NCI-H460 (cell line): ENCODE data around the gene PGP. TPM values are rescaled to one million over a fixed set of nuclear protein-coding genes. Genes with fewer than 3 reads are reported as not detected.

Source experiments
- DNase-seq: peaks from one replicate; pipeline ENCODE4 v3.0.0-alpha.2; 2016; ENCODE audit warnings: low read depth; ENCODE audit errors: extremely low read depth
- total RNA-seq: library from RNA; depleted of rRNA; stranded (reverse); fragments of >200 nt; shearing (Covaris generic); gene quantifications from 2 replicates; pipeline ENCODE4 v1.2.3, GENCODE V29; 2014; rRNA removed

The PGP gene
- total RNA-seq, 1 experiment from 2014 or later = 8.6 TPM

- no peak for DNase-seq
These were observed 43.8 kb downstream of the PGP start for GRCh38 chr16:2170587-2171435.

GRCh38 chr16:2170080-2170479 is 44.6 kb downstream of the PGP start:
- no peak for DNase-seq

GRCh38 chr16:2167068-2167638 is 47.5 kb downstream of the PGP start:
- DNase-seq = no peak

- no peak for DNase-seq
These were observed 48.2 kb downstream of the PGP start for GRCh38 chr16:2166263-2167067.

- DNase-seq = no peak
These were observed 48.8 kb downstream of the PGP start for GRCh38 chr16:2165861-2166260.

- DNase-seq = no peak
These were observed 51.3 kb downstream of the PGP start for GRCh38 chr16:2163211-2163881.

- no peak for DNase-seq
These were observed 51.9 kb downstream of the PGP start for GRCh38 chr16:2162676-2163118.

GRCh38 chr16:2161911-2162310 is 52.7 kb downstream of the PGP start:
- no peak for DNase-seq

Other genes starting within 250 kb of the PGP start
- gene RNF151, start 248.0 kb downstream of the PGP start, total RNA-seq = not detected in 2 replicates
- 32.0 and 34.1 TPM in 2 replicates for gene TBL3, start 242.8 kb downstream of the PGP start, total RNA-seq
- 0.84 TPM in 1 of 2 replicates, not detected in the other for gene NOXO1, start 233.4 kb downstream of the PGP start, total RNA-seq
- gene GFER, start 230.6 kb downstream of the PGP start, total RNA-seq = 26.1 and 30.8 TPM in 2 replicates
- 4.0 and 4.5 TPM in 2 replicates for gene SYNGR3, start 224.9 kb downstream of the PGP start, total RNA-seq
- 35.1 and 37.1 TPM in 2 replicates for gene ZNF598, start 205.0 kb downstream of the PGP start, total RNA-seq
- gene NPW, start 195.1 kb downstream of the PGP start, total RNA-seq = 3.4 and 4.8 TPM in 2 replicates
- 11.1 and 13.3 TPM in 2 replicates for gene NHERF2, start 187.9 kb downstream of the PGP start, total RNA-seq
- 18.0 and 20.2 TPM in 2 replicates for gene NTHL1, start 167.0 kb downstream of the PGP start, total RNA-seq
- 33.8 and 38.5 TPM in 2 replicates for gene TSC2, start 166.9 kb downstream of the PGP start, total RNA-seq
- 98.8 and 119 TPM in 2 replicates for gene PKD1, start 78.9 kb downstream of the PGP start, total RNA-seq
- gene RAB26, start 66.2 kb downstream of the PGP start, total RNA-seq = 0.66 and 1.2 TPM in 2 replicates
- gene TRAF7, start 59.1 kb downstream of the PGP start, total RNA-seq = 52.8 and 55.6 TPM in 2 replicates
- gene CASKIN1, start 18.2 kb downstream of the PGP start, total RNA-seq = 0.50 and 1.5 TPM in 2 replicates
- 58.5 and 58.7 TPM in 2 replicates for gene MLST8, start 9.4 kb downstream of the PGP start, total RNA-seq
- 2.1 and 2.9 TPM in 2 replicates for gene BRICD5, start 4.0 kb downstream of the PGP start, total RNA-seq
- 18.6 and 21.7 TPM in 2 replicates for gene E4F1, start 8.8 kb upstream of the PGP start, total RNA-seq
- 0.84 and 1.6 TPM in 2 replicates for gene DNASE1L2, start 21.6 kb upstream of the PGP start, total RNA-seq
- 87.3 and 107 TPM in 2 replicates for gene ECI1, start 36.7 kb upstream of the PGP start, total RNA-seq
- 142 and 147 TPM in 2 replicates for gene RNPS1, start 53.3 kb upstream of the PGP start, total RNA-seq
- 11.7 and 12.2 TPM in 2 replicates for gene ABCA3, start 125.9 kb upstream of the PGP start, total RNA-seq
- gene CCNF, start 214.6 kb upstream of the PGP start, total RNA-seq = 21.2 and 22.1 TPM in 2 replicates
- gene TEDC2, start 245.3 kb upstream of the PGP start, total RNA-seq = 12.5 and 14.2 TPM in 2 replicates